ENCODE results near the gene RAVER2. TPM values are rescaled to one million over a fixed set of nuclear protein-coding genes. Genes with fewer than 3 reads are reported as not detected.

RAVER2 gene
- total and polyA plus RNA-seq, 4 donors = 20.3 to 27.1 (median 23.6) TPM

GRCh38 chr1:64847666-64848065 is 102.8 kb downstream of the RAVER2 start:
- Histone ChIP-seq H3K9me3 (ENCODE audit: control insufficient read depth, insufficient read depth, low read length) (no peaks in the 10 kb centered on the region), H3K27ac (ENCODE audit: low read depth, low read length) (no peak overlapping the region), H3K4me1 (ENCODE audit: control insufficient read depth, insufficient read depth, low read length) (peaks cover 22% of the 10 kb centered on the region), H3K27me3 (ENCODE audit: control insufficient read depth, insufficient read depth, low read length) (no peaks in the 10 kb centered on the region), H3K4me3 (ENCODE audit: low read depth, low read length) (no peak overlapping the region), H3K36me3 (ENCODE audit: control insufficient read depth, insufficient read depth, low read length) (peaks cover 75% of the 10 kb centered on the region)
- 91% methylated on average over 4 of the region's 4 CpGs for WGBS (ENCODE audit: insufficient coverage)
- DNase-seq (ENCODE audit: low read depth in 4 of 6, low spot score in 6 of 6) = no peak

- no peak overlapping the region for H3K4me3 ChIP-seq (ENCODE audit: low read depth, low read length)
- H3K36me3 ChIP-seq (ENCODE audit: control insufficient read depth, insufficient read depth, low read length) = peaks cover 70% of the 10 kb centered on the region
- no peak overlapping the region for H3K27ac ChIP-seq (ENCODE audit: low read depth, low read length)
- WGBS (ENCODE audit: insufficient coverage) = no CpG with 5 or more reads among the region's 3 CpGs
- H3K27me3 ChIP-seq (ENCODE audit: control insufficient read depth, insufficient read depth, low read length) = no peaks in the 10 kb centered on the region
- no peaks in the 10 kb centered on the region for H3K9me3 ChIP-seq (ENCODE audit: control insufficient read depth, insufficient read depth, low read length)
- H3K4me1 ChIP-seq (ENCODE audit: control insufficient read depth, insufficient read depth, low read length) = peaks cover 22% of the 10 kb centered on the region
- peak in 1 of 6 donors; percentile 44 for DNase-seq (ENCODE audit: low read depth in 4 of 6, low spot score in 6 of 6)
Measured at GRCh38 chr1:64848136-64848535, 103.3 kb downstream of the RAVER2 start.

- Histone ChIP-seq H3K4me1 (ENCODE audit: control insufficient read depth, insufficient read depth, low read length) (peaks cover 21% of the 10 kb centered on the region), H3K36me3 (ENCODE audit: control insufficient read depth, insufficient read depth, low read length) (peaks cover 69% of the 10 kb centered on the region), H3K27me3 (ENCODE audit: control insufficient read depth, insufficient read depth, low read length) (no peaks in the 10 kb centered on the region), H3K9me3 (ENCODE audit: control insufficient read depth, insufficient read depth, low read length) (no peaks in the 10 kb centered on the region), H3K4me3 (ENCODE audit: low read depth, low read length) (no peak overlapping the region), H3K27ac (ENCODE audit: low read depth, low read length) (no peak overlapping the region)
- DNase-seq (ENCODE audit: low read depth in 4 of 6, low spot score in 6 of 6) = peak in 2 of 6 donors; percentile 19 to 78
- WGBS (ENCODE audit: insufficient coverage) = 54% methylated on average over 4 of the region's 4 CpGs
Measured at GRCh38 chr1:64848803-64849202, 103.9 kb downstream of the RAVER2 start.

- Histone ChIP-seq H3K27ac (ENCODE audit: low read depth, low read length) (no peak overlapping the region), H3K9me3 (ENCODE audit: control insufficient read depth, insufficient read depth, low read length) (no peaks in the 10 kb centered on the region), H3K4me1 (ENCODE audit: control insufficient read depth, insufficient read depth, low read length) (peaks cover 15% of the 10 kb centered on the region), H3K27me3 (ENCODE audit: control insufficient read depth, insufficient read depth, low read length) (no peaks in the 10 kb centered on the region), H3K36me3 (ENCODE audit: control insufficient read depth, insufficient read depth, low read length) (peaks cover 66% of the 10 kb centered on the region), H3K4me3 (ENCODE audit: low read depth, low read length) (no peak overlapping the region)
- DNase-seq (ENCODE audit: low read depth in 4 of 6, low spot score in 6 of 6) = no peak
- WGBS (ENCODE audit: insufficient coverage) = 97% methylated on average over 10 of the region's 11 CpGs
Measured at GRCh38 chr1:64849942-64850341, 105.1 kb downstream of the RAVER2 start.

GRCh38 chr1:64850846-64851245 is 106.0 kb downstream of the RAVER2 start:
- H3K36me3 ChIP-seq (ENCODE audit: control insufficient read depth, insufficient read depth, low read length) = peaks cover 61% of the 10 kb centered on the region
- no peak overlapping the region for H3K4me3 ChIP-seq (ENCODE audit: low read depth, low read length)
- H3K4me1 ChIP-seq (ENCODE audit: control insufficient read depth, insufficient read depth, low read length) = peaks cover 15% of the 10 kb centered on the region
- 88% methylated on average over 8 of the region's 10 CpGs for WGBS (ENCODE audit: insufficient coverage)
- H3K27ac ChIP-seq (ENCODE audit: low read depth, low read length) = no peak overlapping the region
- no peaks in the 10 kb centered on the region for H3K27me3 ChIP-seq (ENCODE audit: control insufficient read depth, insufficient read depth, low read length)
- no peak for DNase-seq (ENCODE audit: low read depth in 4 of 6, low spot score in 6 of 6)
- no peaks in the 10 kb centered on the region for H3K9me3 ChIP-seq (ENCODE audit: control insufficient read depth, insufficient read depth, low read length)

GRCh38 chr1:64851664-64852063 is 106.8 kb downstream of the RAVER2 start:
- Histone ChIP-seq H3K4me3 (ENCODE audit: low read depth, low read length) (no peak overlapping the region), H3K9me3 (ENCODE audit: control insufficient read depth, insufficient read depth, low read length) (no peaks in the 10 kb centered on the region), H3K27me3 (ENCODE audit: control insufficient read depth, insufficient read depth, low read length) (no peaks in the 10 kb centered on the region), H3K27ac (ENCODE audit: low read depth, low read length) (no peak overlapping the region), H3K36me3 (ENCODE audit: control insufficient read depth, insufficient read depth, low read length) (peaks cover 57% of the 10 kb centered on the region), H3K4me1 (ENCODE audit: control insufficient read depth, insufficient read depth, low read length) (peaks cover 7% of the 10 kb centered on the region)
- WGBS (ENCODE audit: insufficient coverage) = 75% methylated on average over 4 of the region's 7 CpGs
- DNase-seq (ENCODE audit: low read depth in 4 of 6, low spot score in 6 of 6) = no peak

GRCh38 chr1:64854674-64855073 is 109.8 kb downstream of the RAVER2 start:
- no peak overlapping the region for H3K4me3 ChIP-seq (ENCODE audit: low read depth, low read length)
- H3K27ac ChIP-seq (ENCODE audit: low read depth, low read length) = no peak overlapping the region
- WGBS (ENCODE audit: insufficient coverage) = no CpG with 5 or more reads among the region's 5 CpGs
- no peaks in the 10 kb centered on the region for H3K4me1 ChIP-seq (ENCODE audit: control insufficient read depth, insufficient read depth, low read length)
- no peak for DNase-seq (ENCODE audit: low read depth in 4 of 6, low spot score in 6 of 6)
- no peaks in the 10 kb centered on the region for H3K9me3 ChIP-seq (ENCODE audit: control insufficient read depth, insufficient read depth, low read length)
- H3K36me3 ChIP-seq (ENCODE audit: control insufficient read depth, insufficient read depth, low read length) = peaks cover 46% of the 10 kb centered on the region
- no peaks in the 10 kb centered on the region for H3K27me3 ChIP-seq (ENCODE audit: control insufficient read depth, insufficient read depth, low read length)

- H3K27ac ChIP-seq (ENCODE audit: low read depth, low read length) = no peak overlapping the region
- no peak for DNase-seq (ENCODE audit: low read depth in 4 of 6, low spot score in 6 of 6)
- WGBS (ENCODE audit: insufficient coverage) = 100% methylated on average over 6 of the region's 8 CpGs
- H3K27me3 ChIP-seq (ENCODE audit: control insufficient read depth, insufficient read depth, low read length) = no peaks in the 10 kb centered on the region
- H3K36me3 ChIP-seq (ENCODE audit: control insufficient read depth, insufficient read depth, low read length) = peaks cover 41% of the 10 kb centered on the region
- no peaks in the 10 kb centered on the region for H3K4me1 ChIP-seq (ENCODE audit: control insufficient read depth, insufficient read depth, low read length)
- no peaks in the 10 kb centered on the region for H3K9me3 ChIP-seq (ENCODE audit: control insufficient read depth, insufficient read depth, low read length)
- no peak overlapping the region for H3K4me3 ChIP-seq (ENCODE audit: low read depth, low read length)
Measured at GRCh38 chr1:64855557-64855956, 110.7 kb downstream of the RAVER2 start.

GRCh38 chr1:64856553-64856952 is 111.7 kb downstream of the RAVER2 start:
- Histone ChIP-seq H3K36me3 (ENCODE audit: control insufficient read depth, insufficient read depth, low read length) (peaks cover 43% of the 10 kb centered on the region), H3K27me3 (ENCODE audit: control insufficient read depth, insufficient read depth, low read length) (no peaks in the 10 kb centered on the region), H3K27ac (ENCODE audit: low read depth, low read length) (no peak overlapping the region), H3K4me3 (ENCODE audit: low read depth, low read length) (no peak overlapping the region), H3K4me1 (ENCODE audit: control insufficient read depth, insufficient read depth, low read length) (peaks cover under 1% of the 10 kb centered on the region), H3K9me3 (ENCODE audit: control insufficient read depth, insufficient read depth, low read length) (no peaks in the 10 kb centered on the region)
- no peak for DNase-seq (ENCODE audit: low read depth in 4 of 6, low spot score in 6 of 6)
- 53% methylated on average over 6 of the region's 10 CpGs for WGBS (ENCODE audit: insufficient coverage)

- Histone ChIP-seq H3K4me1 (ENCODE audit: control insufficient read depth, insufficient read depth, low read length) (peaks cover 3% of the 10 kb centered on the region), H3K4me3 (ENCODE audit: low read depth, low read length) (no peak overlapping the region), H3K9me3 (ENCODE audit: control insufficient read depth, insufficient read depth, low read length) (no peaks in the 10 kb centered on the region), H3K27me3 (ENCODE audit: control insufficient read depth, insufficient read depth, low read length) (no peaks in the 10 kb centered on the region), H3K27ac (ENCODE audit: low read depth, low read length) (no peak overlapping the region), H3K36me3 (ENCODE audit: control insufficient read depth, insufficient read depth, low read length) (peaks cover 43% of the 10 kb centered on the region)
- DNase-seq (ENCODE audit: low read depth in 4 of 6, low spot score in 6 of 6) = no peak
- 94% methylated on average over 3 of the region's 4 CpGs for WGBS (ENCODE audit: insufficient coverage)
Measured at GRCh38 chr1:64857347-64857746, 112.5 kb downstream of the RAVER2 start.

Measured in spinal cord (tissue), 10 donors.